B cell (primary cell): ENCODE data around the gene STX17.

Experiments
- EZH2 ChIP-seq: IDR thresholded peaks from 2 replicates; pipeline ENCODE4 v1.6.1; 2012; ENCODE audit warnings: borderline replicate concordance, low read depth, mild to moderate bottlenecking, moderate library complexity, low read length; ENCODE audit not compliant: insufficient read depth, poor library complexity, severe bottlenecking
- TF ChIP-seq, protein P1 (sequence below): fragments of 200-600 bp; IDR thresholded peaks from one replicate; pipeline ENCODE4 v1.8.0; 2022; ENCODE audit warnings: antibody characterized with exemption, mild to moderate bottlenecking

DNA sequence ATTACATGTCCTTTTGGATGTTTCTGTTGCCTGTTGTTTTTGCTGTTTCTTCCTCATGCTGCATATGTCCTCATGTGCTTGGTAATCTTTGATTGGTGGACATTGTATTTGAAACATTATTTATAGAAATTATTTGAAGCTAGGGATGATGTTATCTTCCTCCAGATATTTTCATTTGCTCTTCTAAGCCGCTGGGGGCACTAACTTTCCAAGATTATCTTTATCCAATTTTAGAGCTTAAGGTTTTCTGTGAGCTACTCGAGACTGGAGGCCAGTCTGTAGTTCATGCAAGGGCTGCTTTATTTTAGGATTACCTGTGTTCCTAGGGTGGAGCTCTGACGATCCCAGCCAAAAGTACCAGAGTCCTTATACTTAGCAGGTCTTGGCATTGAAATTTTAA is 40.9 kb downstream of the STX17 start:
- TF ChIP-seq, protein P1, sequence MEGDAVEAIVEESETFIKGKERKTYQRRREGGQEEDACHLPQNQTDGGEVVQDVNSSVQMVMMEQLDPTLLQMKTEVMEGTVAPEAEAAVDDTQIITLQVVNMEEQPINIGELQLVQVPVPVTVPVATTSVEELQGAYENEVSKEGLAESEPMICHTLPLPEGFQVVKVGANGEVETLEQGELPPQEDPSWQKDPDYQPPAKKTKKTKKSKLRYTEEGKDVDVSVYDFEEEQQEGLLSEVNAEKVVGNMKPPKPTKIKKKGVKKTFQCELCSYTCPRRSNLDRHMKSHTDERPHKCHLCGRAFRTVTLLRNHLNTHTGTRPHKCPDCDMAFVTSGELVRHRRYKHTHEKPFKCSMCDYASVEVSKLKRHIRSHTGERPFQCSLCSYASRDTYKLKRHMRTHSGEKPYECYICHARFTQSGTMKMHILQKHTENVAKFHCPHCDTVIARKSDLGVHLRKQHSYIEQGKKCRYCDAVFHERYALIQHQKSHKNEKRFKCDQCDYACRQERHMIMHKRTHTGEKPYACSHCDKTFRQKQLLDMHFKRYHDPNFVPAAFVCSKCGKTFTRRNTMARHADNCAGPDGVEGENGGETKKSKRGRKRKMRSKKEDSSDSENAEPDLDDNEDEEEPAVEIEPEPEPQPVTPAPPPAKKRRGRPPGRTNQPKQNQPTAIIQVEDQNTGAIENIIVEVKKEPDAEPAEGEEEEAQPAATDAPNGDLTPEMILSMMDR, result no peak
- TF ChIP-seq EZH2, result no peak
